ENCODE results near the gene SHROOM3. TPM values are rescaled to one million over a fixed set of nuclear protein-coding genes. Genes with fewer than 3 reads are reported as not detected.

The SHROOM3 gene
- total and polyA plus RNA-seq, 2 experiments from 2014 or later: 11.3 to 73.5 TPM

GRCh38 chr4:76765473-76766183, 330.6 kb downstream of the SHROOM3 start:
- H4K20me1 ChIP-seq (replicated peaks; ENCODE audit: insufficient read depth): 0 out of 2 replicates have a peak, but pooled peaks cover 3% of the 10 kb centered on the region
- no peaks in the 10 kb centered on the region for H3K27me3 ChIP-seq (ENCODE audit: insufficient read depth)
- no peak overlapping the region for H3K4me3 ChIP-seq
- ATAC-seq (no peak), DNase-seq (ENCODE audit: low spot score) (no peak)
- no peaks in the 10 kb centered on the region for H3K9me2 ChIP-seq (ENCODE audit: insufficient read depth)
- Mint-ChIP-seq H3K4me3 (no peak overlapping the region), H3K9me3 (no peaks in the 10 kb centered on the region), H3K36me3 (ENCODE audit: low read depth) (peaks cover 51% of the 10 kb centered on the region), H3K27me3 (ENCODE audit: insufficient read depth, low read depth, poor library complexity) (no peaks in the 10 kb centered on the region), H3K27ac (no peak overlapping the region), H3K4me1 (peaks cover 15% of the 10 kb centered on the region)
- no peak for TF ChIP-seq EZH2 (IDR thresholded peaks at IDR 0.05; ENCODE audit: low read depth, unreplicated experiment)
- H3F3A ChIP-seq (replicated peaks; ENCODE audit: low read depth): no peaks in the 10 kb centered on the region
- H2AFZ ChIP-seq: no peak overlapping the region
- H3K4me1 ChIP-seq (ENCODE audit: insufficient read depth): no peaks in the 10 kb centered on the region; the same call in 1 of the 2 replicates
- no peaks in the 10 kb centered on the region for H3K79me2 ChIP-seq (replicated peaks; ENCODE audit: insufficient read depth)
- no peak overlapping the region for H3K27ac ChIP-seq (ENCODE audit: low read depth)
- H3K4me2 ChIP-seq: no peak overlapping the region
- H3K36me3 ChIP-seq (ENCODE audit: insufficient read depth): peaks cover 15% of the 10 kb centered on the region

GRCh38 chr4:76767983-76768382, 333.0 kb downstream of the SHROOM3 start:
- H3F3A ChIP-seq (replicated peaks; ENCODE audit: low read depth): no peaks in the 10 kb centered on the region
- H3K9me2 ChIP-seq (ENCODE audit: insufficient read depth): no peaks in the 10 kb centered on the region
- Mint-ChIP-seq H3K4me1 (peaks cover 19% of the 10 kb centered on the region), H3K27ac (peak overlapping the region; percentile 29; the same call in 1 of the 2 replicates), H3K4me3 (no peak overlapping the region), H3K9me3 (no peaks in the 10 kb centered on the region), H3K27me3 (ENCODE audit: insufficient read depth, low read depth, poor library complexity) (peaks cover 5% of the 10 kb centered on the region), H3K36me3 (ENCODE audit: low read depth) (peaks cover 53% of the 10 kb centered on the region)
- H3K27me3 ChIP-seq (ENCODE audit: insufficient read depth): no peaks in the 10 kb centered on the region
- H3K36me3 ChIP-seq (ENCODE audit: insufficient read depth): peaks cover 21% of the 10 kb centered on the region; the same call in 1 of the 2 replicates
- no peak overlapping the region for H2AFZ ChIP-seq
- no peak for DNase-seq (ENCODE audit: low spot score)
- no peaks in the 10 kb centered on the region; the same call in 1 of the 2 replicates for H3K4me1 ChIP-seq (ENCODE audit: insufficient read depth)
- no peak overlapping the region for H3K4me3 ChIP-seq
- ATAC-seq: no peak
- no peak overlapping the region for H3K27ac ChIP-seq (ENCODE audit: low read depth)
- H3K79me2 ChIP-seq (replicated peaks; ENCODE audit: insufficient read depth): no peaks in the 10 kb centered on the region
- peaks cover 3% of the 10 kb centered on the region; the same call in 1 of the 2 replicates for H4K20me1 ChIP-seq (replicated peaks; ENCODE audit: insufficient read depth)
- H3K4me2 ChIP-seq: no peak overlapping the region
- TF ChIP-seq ZNF462 (CRISPR knock-in tag; IDR thresholded peaks at IDR 0.05) (no peak), CTCF (conservative IDR thresholded peaks at IDR 0.05; ENCODE audit: low read depth in 2 of 2) (no peak), EZH2 (IDR thresholded peaks at IDR 0.05; ENCODE audit: low read depth, unreplicated experiment) (no peak), JUNB (IDR thresholded peaks at IDR 0.05; ENCODE audit: unreplicated experiment) (no peak), NANOG (IDR thresholded peaks at IDR 0.05; ENCODE audit: borderline replicate concordance) (no peak), EZH2phosphoT487 (IDR thresholded peaks at IDR 0.05; ENCODE audit: unreplicated experiment) (no peak), REST (IDR thresholded peaks at IDR 0.05; ENCODE audit: unreplicated experiment) (no peak), STAT1 (IDR thresholded peaks at IDR 0.05; ENCODE audit: unreplicated experiment) (no peak), ZNF331 (CRISPR knock-in tag; IDR thresholded peaks at IDR 0.05; ENCODE audit: low read depth) (no peak)

All from GM23338 (cell line).